GM23338 (cell line): Measurements from ENCODE around the gene GRM5. TPM values are rescaled to one million over a fixed set of nuclear protein-coding genes. Genes with fewer than 3 reads are reported as not detected.

Experiments
- ATAC-seq: fragments of 200-7000 bp; cut with Tn5 transposase; 3 replicates; pipeline ENCODE4 v1.9.1; 2020
- DNase-seq: peaks from one replicate; pipeline ENCODE4 v3.0.0-alpha.2; 2015; ENCODE audit warnings: low spot score
- H2AFZ ChIP-seq: fragments of 200-600 bp; sonication (generic); 2 replicates; pipeline ENCODE4 v1.8.0; 2016; ENCODE audit warnings: antibody characterized with exemption, mild to moderate bottlenecking, moderate library complexity
- H3F3A ChIP-seq: fragments of 200-600 bp; sonication (generic); replicated peaks from 2 replicates; pipeline ENCODE4 v1.8.0; 2017; ENCODE audit warnings: antibody characterized with exemption, mixed run types, low read depth
- H3K27ac ChIP-seq: fragments of 200-600 bp; sonication (generic); 2 replicates; pipeline ENCODE4 v1.6.1; 2016; ENCODE audit warnings: low read depth
- H3K27me3 ChIP-seq: fragments of 200-600 bp; sonication (generic); 2 replicates; pipeline ENCODE4 v1.8.0; 2016; ENCODE audit warnings: mild to moderate bottlenecking, mixed run types, moderate library complexity; ENCODE audit not compliant: insufficient read depth
- H3K36me3 ChIP-seq: fragments of 200-600 bp; sonication (generic); 2 replicates; pipeline ENCODE4 v1.8.0; 2016; ENCODE audit warnings: mild to moderate bottlenecking; ENCODE audit not compliant: insufficient read depth
- H3K4me1 ChIP-seq: fragments of 200-600 bp; sonication (generic); 2 replicates; pipeline ENCODE4 v1.8.0; 2016; ENCODE audit warnings: mild to moderate bottlenecking, moderate library complexity; ENCODE audit not compliant: insufficient read depth
- H3K4me2 ChIP-seq: fragments of 200-600 bp; sonication (generic); 2 replicates; pipeline ENCODE4 v1.7.1; 2017; ENCODE audit warnings: mixed run types
- H3K4me3 ChIP-seq: fragments of 200-600 bp; sonication (generic); 2 replicates; pipeline ENCODE4 v1.6.1; 2016; ENCODE audit warnings: mixed run types
- H3K79me2 ChIP-seq: fragments of 200-600 bp; sonication (generic); replicated peaks from 2 replicates; pipeline ENCODE4 v1.8.0; 2017; ENCODE audit warnings: mild to moderate bottlenecking; ENCODE audit not compliant: insufficient read depth
- H3K9me2 ChIP-seq: fragments of 200-600 bp; sonication (generic); 2 replicates; pipeline ENCODE4 v1.8.0; 2017; ENCODE audit not compliant: insufficient read depth
- H4K20me1 ChIP-seq: fragments of 200-600 bp; sonication (generic); replicated peaks from 2 replicates; pipeline ENCODE4 v1.8.0; 2017; ENCODE audit warnings: mild to moderate bottlenecking; ENCODE audit not compliant: insufficient read depth
- H3K27ac Mint-ChIP-seq: 2 replicates; pipeline ENCODE4 v1.8.0; 2020; ENCODE audit warnings: inconsistent platforms, mild to moderate bottlenecking, moderate library complexity, mixed read lengths
- H3K27me3 Mint-ChIP-seq: 3 replicates; pipeline ENCODE4 v1.8.0; 2022; ENCODE audit warnings: low read depth, mild to moderate bottlenecking, moderate library complexity, mixed read lengths, inconsistent platforms; ENCODE audit not compliant: insufficient read depth, poor library complexity
- H3K36me3 Mint-ChIP-seq: 3 replicates; pipeline ENCODE4 v1.8.0; 2021; ENCODE audit warnings: low read depth, mild to moderate bottlenecking, inconsistent platforms, moderate library complexity, mixed read lengths
- H3K4me1 Mint-ChIP-seq: 3 replicates; pipeline ENCODE4 v1.8.0; 2020; ENCODE audit warnings: mild to moderate bottlenecking, inconsistent platforms, mixed read lengths
- H3K4me3 Mint-ChIP-seq: 3 replicates; pipeline ENCODE4 v1.8.0; 2021; ENCODE audit warnings: moderate library complexity, mild to moderate bottlenecking, inconsistent platforms, mixed read lengths
- H3K9me3 Mint-ChIP-seq: 3 replicates; pipeline ENCODE4 v1.8.0; 2020; ENCODE audit warnings: moderate library complexity, mild to moderate bottlenecking, inconsistent platforms, mixed read lengths
- EZH2 ChIP-seq: fragments of 200-600 bp; sonication (generic); IDR thresholded peaks from one replicate; pipeline ENCODE4 v1.8.0; 2017; ENCODE audit warnings: antibody characterized with exemption, mild to moderate bottlenecking, low read depth; ENCODE audit not compliant: unreplicated experiment
- EZH2phosphoT487 ChIP-seq: fragments of 200-600 bp; sonication (generic); IDR thresholded peaks from one replicate; pipeline ENCODE4 v1.8.1; 2018; ENCODE audit warnings: antibody characterized with exemption; ENCODE audit not compliant: unreplicated experiment
- NANOG ChIP-seq: IDR thresholded peaks from 2 replicates; pipeline ENCODE4 v1.6.1; 2016; ENCODE audit warnings: antibody characterized with exemption, borderline replicate concordance
- POLR2AphosphoS5 ChIP-seq: IDR thresholded peaks from 2 replicates; pipeline ENCODE4 v1.6.1; 2016; ENCODE audit warnings: antibody characterized with exemption, low read depth
- REST ChIP-seq: IDR thresholded peaks from one replicate; pipeline ENCODE4 v1.6.1; 2018; ENCODE audit warnings: antibody characterized with exemption; ENCODE audit not compliant: unreplicated experiment
- ZNF114 ChIP-seq: fragments of 250-450 bp; sonication (Bioruptor Pico); IDR thresholded peaks from 2 replicates; pipeline ENCODE4 v1.5.0; 2020; ENCODE audit warnings: mild to moderate bottlenecking, moderate library complexity
- ZNF462 ChIP-seq: fragments of 250-450 bp; sonication (Bioruptor Pico); IDR thresholded peaks from 2 replicates; pipeline ENCODE4 v1.5.0; 2020; ENCODE audit warnings: mild to moderate bottlenecking, moderate library complexity
- polyA plus RNA-seq: library from polyadenylated mRNA; unstranded; fragments of >200 nt; fragmentation: Nextera tagmentation; extraction: Ambion mirVana; gene quantifications from 2 replicates; pipeline ENCODE4 v1.2.1, GENCODE V29; 2016
- total RNA-seq: library from RNA; depleted of rRNA; stranded (reverse); fragments of >200 nt; shearing (Covaris generic); gene quantifications from 2 replicates; pipeline ENCODE4 v1.2.3, GENCODE V29; 2014

The GRM5 gene
- total and polyA plus RNA-seq, 2 experiments from 2014 or later, result 0.23 to 0.45 TPM

GRCh38 chr11:88597387-88597786 is 468.4 kb downstream of the GRM5 start:
- no peak overlapping the region for H2AFZ ChIP-seq
- Mint-ChIP-seq H3K27ac (no peak overlapping the region; the same call in 1 of the 2 replicates), H3K4me1 (no peaks in the 10 kb centered on the region; the same call in 2 of the 3 replicates), H3K27me3 (peaks cover 3% of the 10 kb centered on the region), H3K36me3 (no peaks in the 10 kb centered on the region), H3K4me3 (no peak overlapping the region), H3K9me3 (no peaks in the 10 kb centered on the region)
- H3K27ac ChIP-seq, result no peak overlapping the region
- DNase-seq, result no peak
- H3K4me2 ChIP-seq, result no peak overlapping the region
- no peaks in the 10 kb centered on the region for H3K36me3 ChIP-seq
- H3K9me2 ChIP-seq, result no peaks in the 10 kb centered on the region
- no peaks in the 10 kb centered on the region for H3K4me1 ChIP-seq
- no peak overlapping the region for H3K4me3 ChIP-seq
- no peak for ATAC-seq
- no peaks in the 10 kb centered on the region for H3K27me3 ChIP-seq
- H3K79me2 ChIP-seq, result no peaks in the 10 kb centered on the region
- TF ChIP-seq ZNF462 (CRISPR knock-in tag), result no peak
- no peak for TF ChIP-seq EZH2
- TF ChIP-seq REST, result no peak
- no peak for TF ChIP-seq ZNF114
- no peak for TF ChIP-seq POLR2AphosphoS5
- TF ChIP-seq NANOG, result no peak
- no peak for TF ChIP-seq EZH2phosphoT487
- H4K20me1 ChIP-seq, result no peaks in the 10 kb centered on the region
- no peaks in the 10 kb centered on the region for H3F3A ChIP-seq
